PC-3 (cell line): ENCODE data around the gene TLE6.

Experiments used
- CTCF ChIP-seq: fragments of 300-600 bp; sonication (generic); conservative IDR thresholded peaks from 2 replicates; pipeline ENCODE4 v1.5.1; 2017; ENCODE audit warnings: antibody characterized with exemption, low read depth, mild to moderate bottlenecking, low read length
- EZH2 ChIP-seq: fragments of 300-600 bp; sonication (generic); IDR thresholded peaks from one replicate; pipeline ENCODE4 v1.6.1; 2017; ENCODE audit warnings: antibody characterized with exemption, mild to moderate bottlenecking, low read length; ENCODE audit not compliant: unreplicated experiment
- EZH2phosphoT487 ChIP-seq: fragments of 300-600 bp; sonication (generic); IDR thresholded peaks from 2 replicates; pipeline ENCODE4 v1.6.1; 2018; ENCODE audit warnings: mild to moderate bottlenecking, antibody characterized with exemption, low read length, borderline replicate concordance

DNA sequence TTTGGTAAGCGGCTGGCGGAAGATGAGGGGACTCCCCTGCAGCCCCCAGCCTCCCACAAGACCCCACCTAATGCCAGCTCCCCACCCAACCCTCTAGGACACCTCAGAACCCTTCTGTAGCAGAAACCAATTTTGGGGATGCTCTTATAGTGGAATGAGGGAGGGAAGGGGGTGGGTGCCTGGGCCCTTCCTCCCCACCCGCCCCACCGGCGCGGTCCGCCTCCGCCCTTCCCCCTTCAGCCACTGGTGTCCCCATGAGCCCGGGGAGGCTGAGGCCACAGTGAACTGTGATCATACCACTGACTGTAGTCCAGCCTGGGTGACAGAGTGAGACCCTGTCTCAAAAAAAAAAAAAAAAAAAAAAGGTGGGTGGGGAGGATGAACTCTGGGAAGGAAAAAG is 16.2 kb downstream of the TLE6 start:
- TF ChIP-seq EZH2 (no peak), CTCF (no peak), EZH2phosphoT487 (no peak)
